Activated naive CD8-positive, alpha-beta T cell (primary cell): ENCODE measurements around the gene SMTN.

Source experiments
- H3K27ac Mint-ChIP-seq: one replicate; pipeline ENCODE4 v1.8.0; 2021; ENCODE audit warnings: mixed read lengths
- H3K27me3 Mint-ChIP-seq: one replicate; pipeline ENCODE4 v1.8.0; 2021; ENCODE audit warnings: mixed read lengths
- H3K36me3 Mint-ChIP-seq: one replicate; pipeline ENCODE4 v1.8.0; 2021; ENCODE audit warnings: mixed read lengths
- H3K4me1 Mint-ChIP-seq: one replicate; pipeline ENCODE4 v1.8.0; 2021; ENCODE audit warnings: low read depth, mixed read lengths
- H3K4me3 Mint-ChIP-seq: one replicate; pipeline ENCODE4 v1.8.0; 2021; ENCODE audit warnings: mild to moderate bottlenecking, mixed read lengths
- H3K9me3 Mint-ChIP-seq: one replicate; pipeline ENCODE4 v1.8.0; 2021; ENCODE audit warnings: low read depth, mixed read lengths

SMTN gene

GRCh38 chr22:31083377-31083768 lies 2.3 kb downstream of the SMTN start:
- no peaks in the 10 kb centered on the region for H3K27me3 Mint-ChIP-seq
- peaks cover 34% of the 10 kb centered on the region for H3K4me1 Mint-ChIP-seq
- peak overlapping the region; percentile 94 for H3K4me3 Mint-ChIP-seq
- no peaks in the 10 kb centered on the region for H3K9me3 Mint-ChIP-seq
- H3K27ac Mint-ChIP-seq: peak overlapping the region; percentile 28
- H3K36me3 Mint-ChIP-seq: no peaks in the 10 kb centered on the region

GRCh38 chr22:31083923-31084810 lies 3.0 kb downstream of the SMTN start:
- H3K4me1 Mint-ChIP-seq: peaks cover 34% of the 10 kb centered on the region
- peak overlapping the region; percentile 94 for H3K4me3 Mint-ChIP-seq
- H3K27me3 Mint-ChIP-seq: no peaks in the 10 kb centered on the region
- no peaks in the 10 kb centered on the region for H3K36me3 Mint-ChIP-seq
- H3K27ac Mint-ChIP-seq: peak overlapping the region; percentile 83
- H3K9me3 Mint-ChIP-seq: no peaks in the 10 kb centered on the region

GRCh38 chr22:31084811-31085492 lies 3.8 kb downstream of the SMTN start:
- no peaks in the 10 kb centered on the region for H3K27me3 Mint-ChIP-seq
- H3K9me3 Mint-ChIP-seq: no peaks in the 10 kb centered on the region
- H3K27ac Mint-ChIP-seq: peak overlapping the region; percentile 83
- peaks cover 34% of the 10 kb centered on the region for H3K4me1 Mint-ChIP-seq
- no peaks in the 10 kb centered on the region for H3K36me3 Mint-ChIP-seq
- H3K4me3 Mint-ChIP-seq: peak overlapping the region; percentile 94

- no peaks in the 10 kb centered on the region for H3K36me3 Mint-ChIP-seq
- H3K4me3 Mint-ChIP-seq: peak overlapping the region; percentile 77
- no peaks in the 10 kb centered on the region for H3K9me3 Mint-ChIP-seq
- peak overlapping the region; percentile 81 for H3K27ac Mint-ChIP-seq
- no peaks in the 10 kb centered on the region for H3K27me3 Mint-ChIP-seq
- H3K4me1 Mint-ChIP-seq: peaks cover 33% of the 10 kb centered on the region
Measured at GRCh38 chr22:31085493-31085824, 4.3 kb downstream of the SMTN start.

- Mint-ChIP-seq H3K4me3 (no peak overlapping the region), H3K36me3 (no peaks in the 10 kb centered on the region), H3K4me1 (peaks cover 30% of the 10 kb centered on the region), H3K9me3 (no peaks in the 10 kb centered on the region), H3K27me3 (no peaks in the 10 kb centered on the region), H3K27ac (no peak overlapping the region)
Measured at GRCh38 chr22:31085928-31086327, 4.8 kb downstream of the SMTN start.

- Mint-ChIP-seq H3K36me3 (no peaks in the 10 kb centered on the region), H3K4me3 (no peak overlapping the region), H3K27ac (no peak overlapping the region), H3K4me1 (peaks cover 26% of the 10 kb centered on the region), H3K27me3 (no peaks in the 10 kb centered on the region), H3K9me3 (no peaks in the 10 kb centered on the region)
Measured at GRCh38 chr22:31086703-31087330, 5.7 kb downstream of the SMTN start.

GRCh38 chr22:31087744-31088215 lies 6.7 kb downstream of the SMTN start:
- Mint-ChIP-seq H3K27me3 (no peaks in the 10 kb centered on the region), H3K4me3 (no peak overlapping the region), H3K4me1 (peaks cover 16% of the 10 kb centered on the region), H3K27ac (no peak overlapping the region), H3K36me3 (no peaks in the 10 kb centered on the region), H3K9me3 (no peaks in the 10 kb centered on the region)

- no peaks in the 10 kb centered on the region for H3K36me3 Mint-ChIP-seq
- peaks cover 12% of the 10 kb centered on the region for H3K4me1 Mint-ChIP-seq
- H3K9me3 Mint-ChIP-seq: no peaks in the 10 kb centered on the region
- H3K27ac Mint-ChIP-seq: no peak overlapping the region
- H3K4me3 Mint-ChIP-seq: no peak overlapping the region
- H3K27me3 Mint-ChIP-seq: no peaks in the 10 kb centered on the region
Measured at GRCh38 chr22:31088233-31088986, 7.3 kb downstream of the SMTN start.

GRCh38 chr22:31089160-31090100 lies 8.3 kb downstream of the SMTN start:
- no peak overlapping the region for H3K4me3 Mint-ChIP-seq

GRCh38 chr22:31090217-31091085 lies 9.3 kb downstream of the SMTN start:
- Mint-ChIP-seq H3K27ac (no peak overlapping the region), H3K4me1 (no peaks in the 10 kb centered on the region), H3K9me3 (no peaks in the 10 kb centered on the region), H3K36me3 (no peaks in the 10 kb centered on the region), H3K4me3 (no peak overlapping the region), H3K27me3 (no peaks in the 10 kb centered on the region)

More at GRCh38 chr22:31089160-31090100, 8.3 kb downstream of the SMTN start:
- Mint-ChIP-seq H3K27ac (no peak overlapping the region), H3K4me1 (peaks cover 2% of the 10 kb centered on the region), H3K27me3 (no peaks in the 10 kb centered on the region), H3K9me3 (no peaks in the 10 kb centered on the region), H3K36me3 (no peaks in the 10 kb centered on the region)

GRCh38 chr22:31091106-31091975 lies 10.2 kb downstream of the SMTN start:
- no peaks in the 10 kb centered on the region for H3K9me3 Mint-ChIP-seq
- no peaks in the 10 kb centered on the region for H3K36me3 Mint-ChIP-seq
- H3K27me3 Mint-ChIP-seq: no peaks in the 10 kb centered on the region
- H3K4me3 Mint-ChIP-seq: no peak overlapping the region
- no peaks in the 10 kb centered on the region for H3K4me1 Mint-ChIP-seq
- H3K27ac Mint-ChIP-seq: no peak overlapping the region

GRCh38 chr22:31092161-31092560 lies 11.0 kb downstream of the SMTN start:
- H3K27ac Mint-ChIP-seq: no peak overlapping the region
- no peak overlapping the region for H3K4me3 Mint-ChIP-seq
- H3K36me3 Mint-ChIP-seq: no peaks in the 10 kb centered on the region
- H3K4me1 Mint-ChIP-seq: no peaks in the 10 kb centered on the region
- no peaks in the 10 kb centered on the region for H3K27me3 Mint-ChIP-seq
- H3K9me3 Mint-ChIP-seq: no peaks in the 10 kb centered on the region
